Panc1 (cell line): ENCODE measurements around the gene MDFIC2. TPM values are rescaled to one million over a fixed set of nuclear protein-coding genes. Genes with fewer than 3 reads are reported as not detected.

Source experiments
- ATAC-seq: fragments of 200-7000 bp; cut with Tn5 transposase; 2 replicates; pipeline ENCODE4 v1.9.1; 2020; ENCODE audit warnings: mild to moderate bottlenecking, moderate library complexity
- BruUV-seq: library from RNA; stranded (reverse); fragments of 400-500 nt; replicated peaks from 2 replicates; lab custom pipeline; 2021; lab: Mats Ljungman, UMichigan
- CTCF ChIA-PET: fragments of 300-600 bp; sonication (Branson Sonifier 250); formaldehyde crosslinking; loops from one replicate; lab custom pipeline; 2022; ENCODE audit warnings: antibody characterized with exemption; lab: Charles Lee
- POLR2A ChIA-PET: fragments of 300-600 bp; sonication (Branson Sonifier 250); formaldehyde crosslinking; loops from one replicate; lab custom pipeline; 2022; ENCODE audit warnings: antibody characterized with exemption; lab: Charles Lee
- DNase-seq: peaks from one replicate; pipeline ENCODE4 v3.0.0-alpha.2; 2010; ENCODE audit warnings: low read depth, low spot score
- H3K27ac ChIP-seq: 2 replicates; pipeline ENCODE4 v1.5.1; 2011; ENCODE audit warnings: mild to moderate bottlenecking, low read length, inconsistent platforms
- H3K27me3 ChIP-seq: fragments of 200-500 bp; sonication (Bioruptor generic); 2 replicates; pipeline ENCODE4 v1.6.0; 2014; ENCODE audit warnings: low read length, inconsistent platforms; ENCODE audit not compliant: control insufficient read depth, insufficient read depth
- H3K36me3 ChIP-seq: fragments of 200-500 bp; sonication (Bioruptor generic); 2 replicates; pipeline ENCODE4 v1.5.1; 2014; ENCODE audit warnings: inconsistent platforms, mild to moderate bottlenecking, low read length, moderate library complexity; ENCODE audit not compliant: control insufficient read depth, insufficient read depth
- H3K4me1 ChIP-seq: 2 replicates; pipeline ENCODE4 v1.5.1; 2011; ENCODE audit warnings: inconsistent platforms, mild to moderate bottlenecking, low read length, moderate library complexity; ENCODE audit not compliant: control insufficient read depth, insufficient read depth
- H3K4me3 ChIP-seq, 2 experiments: 2 replicates each; pipeline ENCODE4 v1.5.1; 2011 to 2012; ENCODE audit warnings: low read depth in 2 of 2, low read length in 2 of 2, mild to moderate bottlenecking in 2 of 2, inconsistent platforms in 1 of 2, moderate library complexity in 1 of 2
- H3K9me3 ChIP-seq: fragments of 200-500 bp; sonication (Bioruptor generic); 2 replicates; pipeline ENCODE4 v1.5.1; 2014; ENCODE audit warnings: low read depth, mild to moderate bottlenecking, inconsistent platforms, low read length, moderate library complexity; ENCODE audit not compliant: control insufficient read depth, insufficient read depth
- CTCF ChIP-seq: fragments of 450-650 bp; IDR thresholded peaks from 2 replicates; pipeline ENCODE4 v1.5.1; 2017; ENCODE audit warnings: mild to moderate bottlenecking
- POLR2AphosphoS5 ChIP-seq: IDR thresholded peaks from 2 replicates; pipeline ENCODE4 v1.6.1; 2012; ENCODE audit warnings: mild to moderate bottlenecking, low read depth, low read length, moderate library complexity
- REST ChIP-seq, 2 experiments: IDR thresholded peaks; 2 replicates each; pipeline ENCODE4 v1.6.1; 2011 to 2012; ENCODE audit warnings: low read depth in 2 of 2, control low read depth in 1 of 2, low read length in 1 of 2, mild to moderate bottlenecking in 1 of 2, moderate library complexity in 1 of 2; ENCODE audit not compliant: insufficient read depth in 1 of 2
- SIN3A ChIP-seq: IDR thresholded peaks from 2 replicates; pipeline ENCODE4 v1.6.1; 2012; ENCODE audit warnings: low read depth, mild to moderate bottlenecking, low read length, moderate library complexity, borderline replicate concordance; ENCODE audit not compliant: insufficient read depth
- TCF7L2 ChIP-seq: IDR thresholded peaks from 2 replicates; pipeline ENCODE4 v1.6.1; 2011; ENCODE audit warnings: mild to moderate bottlenecking, low read depth, low read length, inconsistent platforms
- in situ Hi-C: cut with HindIII; loops from 2 replicates; pipeline ENCODE4 v1.10.0; 2016; ENCODE audit warnings: low sequenced_read_pairs, low pct_unique_long_range_greater_than_20kb
- intact Hi-C: fragments of 100-400 bp; cut with micrococcal nuclease; formaldehyde crosslinking; loops from one replicate; pipeline ENCODE4 v1.10.0; 2022; ENCODE audit not compliant: unreplicated experiment
- total RNA-seq: library from RNA; stranded (reverse); gene quantifications from one replicate; pipeline ENCODE4 v1.2.1, GENCODE V29; 2021; ENCODE audit not compliant: unreplicated experiment

MDFIC2 gene
- total RNA-seq, 1 experiment from 2014 or later: not detected

- H3K4me1 ChIP-seq: no peaks in the 10 kb centered on the region
- no peaks in the 10 kb centered on the region for H3K27me3 ChIP-seq
- ATAC-seq (no peak), DNase-seq (no peak)
- ChIA-PET CTCF (no interaction called here), POLR2A (no interaction called here)
- H3K4me3 ChIP-seq: no peak overlapping the region
- no peaks in the 10 kb centered on the region for H3K36me3 ChIP-seq
- no peak overlapping the region for H3K27ac ChIP-seq
- TF ChIP-seq CTCF (no peak), POLR2AphosphoS5 (no peak), SIN3A (no peak), REST (IDR thresholded peaks at IDR 0.05; ENCODE audit: insufficient read depth in 1 of 2, low read depth in 2 of 2, low read length in 1 of 2) (no peak), TCF7L2 (no peak)
- intact Hi-C loops (no loop called here), in situ Hi-C loops (no loop called here)
- H3K9me3 ChIP-seq: no peaks in the 10 kb centered on the region
- BruUV-seq: no TSS peak
Measured at GRCh38 chr3:70248856-70249255, 63.6 kb downstream of the MDFIC2 start.

GRCh38 chr3:70247955-70248354, 64.5 kb downstream of the MDFIC2 start:
- intact Hi-C loops (no loop called here), in situ Hi-C loops (no loop called here)
- BruUV-seq: no TSS peak
- DNase-seq: no peak
- no peaks in the 10 kb centered on the region for H3K4me1 ChIP-seq
- TF ChIP-seq CTCF: no peak
- TF ChIP-seq TCF7L2: no peak
- no peak for TF ChIP-seq POLR2AphosphoS5
- no peak for TF ChIP-seq SIN3A
- TF ChIP-seq REST (IDR thresholded peaks at IDR 0.05; ENCODE audit: insufficient read depth in 1 of 2, low read depth in 2 of 2, low read length in 1 of 2): no peak
- H3K9me3 ChIP-seq: no peaks in the 10 kb centered on the region
- ChIA-PET CTCF (no interaction called here), POLR2A (no interaction called here)
- ATAC-seq: no peak
- no peaks in the 10 kb centered on the region for H3K36me3 ChIP-seq
- H3K27me3 ChIP-seq: no peaks in the 10 kb centered on the region
- H3K4me3 ChIP-seq: no peak overlapping the region
- no peak overlapping the region for H3K27ac ChIP-seq
